GM10248 (cell line): ENCODE measurements around the gene TMEM135.
"Not testable (repeated sequence)": the region's sequence is repeated elsewhere in the genome, so short reads cannot be mapped to it uniquely, and the experiment has no call there.

Experiments
- CTCF ChIA-PET: fragments of 300-600 bp; sonication (Branson Sonifier 250); formaldehyde crosslinking; extraction: SDS; loops from one replicate; lab custom pipeline; 2021; ENCODE audit warnings: antibody characterized with exemption; lab: Yijun Ruan, JAX
- POLR2A ChIA-PET: fragments of 350-650 bp; sonication (Branson Sonifier 250); formaldehyde crosslinking; extraction: SDS; loops from one replicate; lab custom pipeline; 2020; ENCODE audit warnings: antibody characterized with exemption; lab: Yijun Ruan, JAX
- DNase-seq: peaks from one replicate; pipeline ENCODE4 v3.0.0; 2012; ENCODE audit errors: extremely low spot score
- CTCF ChIP-seq: IDR thresholded peaks from 2 replicates; pipeline ENCODE4 v1.5.1; 2012; ENCODE audit warnings: mild to moderate bottlenecking, low read depth; ENCODE audit errors: extremely low read depth, missing control alignments, control extremely low read depth

The TMEM135 gene

DNA sequence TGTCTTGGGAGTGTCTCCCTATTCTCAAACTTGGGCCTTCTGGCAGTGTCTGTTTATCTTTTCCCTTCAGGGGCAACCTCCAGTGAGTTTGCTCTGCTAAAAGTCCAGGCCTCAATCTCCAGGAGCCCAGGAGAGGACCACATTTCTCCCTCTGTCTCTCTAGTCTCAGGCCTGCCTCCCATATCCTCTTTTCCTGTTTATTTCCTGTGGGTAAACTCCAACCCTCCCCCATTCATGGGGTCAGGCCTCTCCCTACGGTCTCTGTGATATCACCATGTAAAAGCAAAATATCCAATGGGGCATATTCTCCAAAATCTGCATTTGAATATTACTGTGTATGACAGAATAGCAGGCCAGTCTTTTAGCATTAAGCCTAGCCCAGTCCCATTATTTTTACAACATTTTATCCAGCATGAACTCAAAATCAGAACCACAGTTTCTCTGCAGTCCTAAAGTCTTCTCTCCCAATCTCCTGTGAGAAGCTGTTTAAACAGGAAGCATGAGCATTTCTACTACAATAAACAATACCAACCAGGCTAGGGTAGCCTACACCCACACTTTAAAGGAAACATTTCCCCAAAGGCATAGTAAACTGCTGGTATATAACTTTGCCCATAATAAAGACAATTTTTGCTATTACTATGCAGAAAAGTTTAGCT, 18.0 kb upstream of the TMEM135 start:
- ChIA-PET CTCF (no interaction called here), POLR2A (no interaction called here)
- no peak for TF ChIP-seq CTCF

DNA sequence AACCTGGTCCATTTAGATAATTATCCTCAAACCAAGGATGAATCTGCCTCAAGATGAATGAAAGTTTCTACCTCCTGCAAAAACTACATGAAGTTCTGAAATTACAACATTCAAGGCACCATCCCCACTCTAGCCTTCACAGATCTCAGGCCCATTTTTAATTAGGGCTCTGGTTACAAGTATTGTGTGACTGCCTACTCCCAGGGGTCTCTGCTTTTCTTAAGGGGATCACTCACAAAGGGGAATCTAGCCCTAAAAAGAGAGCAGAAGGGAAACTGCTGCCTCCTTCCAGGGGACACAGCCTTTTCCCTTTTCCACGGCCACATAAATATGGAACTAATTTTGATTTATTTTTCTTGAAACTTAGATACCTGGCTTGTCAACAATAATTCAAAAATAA, 17.4 kb upstream of the TMEM135 start:
- no peak for TF ChIP-seq CTCF
- DNase-seq = no peak
- ChIA-PET CTCF (interaction anchor here (1.6 kb wide), 1 partner anchor 17 kb away, joined by 4 read pairs; no protein-coding TSS in a partner anchor), POLR2A (no interaction called here)

More for the DNA sequence above, 18.0 kb upstream of the TMEM135 start:
- no peak for DNase-seq

GRCh38 chr11:87020764-87021365, 16.9 kb upstream of the TMEM135 start:
- CTCF ChIA-PET = interaction anchor here (1.2 to 1.6 kb wide), 2 partner anchors 8 to 18 kb away, joined by 4 read pairs; no protein-coding TSS in a partner anchor
- POLR2A ChIA-PET = no interaction called here
- TF ChIP-seq CTCF = no peak
- DNase-seq = no peak

- no peak for TF ChIP-seq CTCF
- ChIA-PET POLR2A (no interaction called here), CTCF (interaction anchor here (1.2 kb wide), 1 partner anchor 9 kb away, joined by 4 read pairs; no protein-coding TSS in a partner anchor)
- peak; percentile 42 for DNase-seq
These were observed 15.5 kb upstream of the TMEM135 start for GRCh38 chr11:87022254-87022653.

DNA sequence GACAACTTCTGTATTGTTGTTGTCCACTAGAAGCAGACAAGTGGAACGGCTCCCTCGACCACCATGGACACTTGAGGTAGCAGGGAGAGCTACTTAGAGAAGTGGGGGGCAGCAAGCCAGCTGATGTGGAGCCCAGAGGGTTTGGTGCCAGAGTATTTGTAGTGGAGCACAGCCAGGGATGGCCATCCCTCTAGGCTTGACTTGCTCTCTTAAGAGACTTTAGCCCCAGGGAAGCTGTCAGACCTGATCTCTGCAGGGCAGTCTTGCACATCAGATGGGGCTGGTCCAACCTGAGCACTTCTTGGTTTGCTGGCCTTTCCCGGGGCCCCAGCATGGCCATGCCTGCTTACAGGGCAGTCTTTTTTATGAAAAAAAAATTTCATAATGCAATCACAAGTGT, 15.0 kb upstream of the TMEM135 start:
- ChIA-PET POLR2A (no interaction called here), CTCF (no interaction called here)
- DNase-seq = no peak
- no peak for TF ChIP-seq CTCF

DNA sequence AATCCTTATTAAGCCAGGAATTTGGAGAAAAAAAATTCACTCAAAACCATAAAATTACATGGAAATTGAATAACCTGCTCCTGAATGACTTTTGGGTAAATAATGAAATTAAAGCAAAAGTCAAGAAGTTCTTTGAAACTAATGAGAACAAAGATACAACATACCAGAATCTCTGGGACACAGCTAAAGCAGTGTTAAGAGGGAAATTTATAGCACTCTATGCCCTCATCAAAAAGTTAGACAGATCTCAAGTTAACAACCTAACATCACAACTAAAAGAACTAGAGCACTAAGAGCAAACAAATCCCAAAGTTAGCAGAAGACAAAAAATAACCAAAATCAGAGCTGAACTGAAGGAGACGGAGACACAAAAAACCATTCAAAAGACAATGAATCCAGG, 11.3 kb upstream of the TMEM135 start:
- DNase-seq, POLR2A ChIA-PET: not testable (repeated sequence)
- CTCF ChIA-PET = interaction anchor here (1.2 to 1.9 kb wide), 3 partner anchors 10 to 16 kb away, joined by 3 to 4 read pairs (median 4); partner anchors contain the start of gene TMEM135

- no peak for TF ChIP-seq CTCF
- CTCF ChIA-PET = interaction anchor here (1.9 kb wide), 1 partner anchor 35 kb away, joined by 5 read pairs; no protein-coding TSS in a partner anchor
- no peak for DNase-seq
- POLR2A ChIA-PET = no interaction called here
These were observed 7.2 kb upstream of the TMEM135 start for GRCh38 chr11:87030458-87031054.
